HEK293 (cell line): ENCODE results near the gene PRRT3.
"Not testable (repeated sequence)": the region's sequence is repeated elsewhere in the genome, so short reads cannot be mapped to it uniquely, and the experiment has no call there.

ENCODE experiments used
- CTCF ChIA-PET: fragments of 350-600 bp; formaldehyde crosslinking; extraction: SDS; loops from one replicate; lab custom pipeline; 2021; ENCODE audit warnings: antibody characterized with exemption; lab: Yijun Ruan, JAX
- POLR2A ChIA-PET: fragments of 300-600 bp; formaldehyde crosslinking; extraction: SDS; loops from one replicate; lab custom pipeline; 2020; ENCODE audit warnings: antibody characterized with exemption, inconsistent platforms; lab: Yijun Ruan, JAX
- H3K27ac ChIP-seq: fragments of 200-500 bp; sonication (Bioruptor generic); 2 replicates; pipeline ENCODE4 v1.5.1; 2014; ENCODE audit warnings: low read depth, low read length, control low read depth, inconsistent platforms; ENCODE audit errors: extremely low read depth
- H3K36me3 ChIP-seq, 2 experiments: fragments of 200-500 bp in 1 of 2; sonication (Bioruptor generic) in 1 of 2; 1 replicate in 1 of 2; 2 replicates in 1 of 2; pipeline ENCODE4 v1.5.1; 2014 to 2017; ENCODE audit warnings: inconsistent platforms in 2 of 2, low read length in 2 of 2; ENCODE audit not compliant: control insufficient read depth in 2 of 2, insufficient read depth in 1 of 2
- H3K4me1 ChIP-seq: fragments of 200-500 bp; sonication (Bioruptor generic); 2 replicates; pipeline ENCODE4 v1.5.1; 2014; ENCODE audit warnings: mild to moderate bottlenecking, low read length, inconsistent platforms; ENCODE audit not compliant: control insufficient read depth, insufficient read depth
- H3K4me3 ChIP-seq: 2 replicates; pipeline ENCODE4 v1.5.1; 2011; ENCODE audit warnings: low read depth, mild to moderate bottlenecking, control low read depth, low read length, moderate library complexity
- H3K9me3 ChIP-seq: fragments of 200-500 bp; sonication (Bioruptor generic); 2 replicates; pipeline ENCODE4 v1.5.1; 2014; ENCODE audit warnings: low read depth, low read length, inconsistent platforms; ENCODE audit not compliant: control insufficient read depth, insufficient read depth
- AEBP2 ChIP-seq: fragments of 450-650 bp; formaldehyde crosslinking; IDR thresholded peaks from 2 replicates; pipeline ENCODE4 v1.5.1; 2016; ENCODE audit warnings: missing biosample characterization, missing genetic modification characterization, borderline replicate concordance
- ELK4 ChIP-seq: IDR thresholded peaks from 2 replicates; pipeline ENCODE4 v1.6.1; 2011; ENCODE audit warnings: mild to moderate bottlenecking, low read depth, low read length, borderline replicate concordance
- MYNN ChIP-seq: fragments of 450-650 bp; formaldehyde crosslinking; IDR thresholded peaks from 2 replicates; pipeline ENCODE4 v1.5.1; 2016; ENCODE audit warnings: missing biosample characterization, missing genetic modification characterization, borderline replicate concordance
- MZF1 ChIP-seq: fragments of 450-650 bp; formaldehyde crosslinking; IDR thresholded peaks from 2 replicates; pipeline ENCODE4 v1.5.1; 2017; ENCODE audit warnings: missing biosample characterization, missing genetic modification characterization, borderline replicate concordance
- REPIN1 ChIP-seq: fragments of 450-650 bp; formaldehyde crosslinking; IDR thresholded peaks from 2 replicates; pipeline ENCODE4 v1.5.1; 2017; ENCODE audit warnings: missing biosample characterization, missing genetic modification characterization, low read depth
- SP3 ChIP-seq: fragments of 450-650 bp; formaldehyde crosslinking; IDR thresholded peaks from 2 replicates; pipeline ENCODE4 v1.5.1; 2016; ENCODE audit warnings: missing biosample characterization, missing genetic modification characterization
- TCF7L2 ChIP-seq: IDR thresholded peaks from 2 replicates; pipeline ENCODE4 v1.6.1; 2011; ENCODE audit warnings: low read depth, mild to moderate bottlenecking, inconsistent platforms, low read length, moderate library complexity, borderline replicate concordance
- WT1 ChIP-seq: fragments of 450-650 bp; formaldehyde crosslinking; IDR thresholded peaks from 2 replicates; pipeline ENCODE4 v1.5.1; 2016; ENCODE audit warnings: missing biosample characterization, missing genetic modification characterization
- ZNF169 ChIP-seq: fragments of 450-650 bp; formaldehyde crosslinking; IDR thresholded peaks from 2 replicates; pipeline ENCODE4 v1.5.1; 2016; ENCODE audit warnings: missing biosample characterization, missing genetic modification characterization
- ZNF18 ChIP-seq: fragments of 450-650 bp; formaldehyde crosslinking; IDR thresholded peaks from 2 replicates; pipeline ENCODE4 v1.5.1; 2016; ENCODE audit warnings: missing biosample characterization, missing genetic modification characterization
- ZNF248 ChIP-seq: fragments of 450-650 bp; formaldehyde crosslinking; IDR thresholded peaks from 2 replicates; pipeline ENCODE4 v1.5.1; 2017; ENCODE audit warnings: missing biosample characterization, missing genetic modification characterization
- ZNF292 ChIP-seq: fragments of 450-650 bp; formaldehyde crosslinking; IDR thresholded peaks from 2 replicates; pipeline ENCODE4 v1.5.1; 2016; ENCODE audit warnings: low read depth, missing biosample characterization, missing genetic modification characterization, borderline replicate concordance
- ZNF341 ChIP-seq: fragments of 450-650 bp; formaldehyde crosslinking; IDR thresholded peaks from 2 replicates; pipeline ENCODE4; 2016; ENCODE audit warnings: low read depth, missing biosample characterization, missing genetic modification characterization
- ZNF366 ChIP-seq: fragments of 450-650 bp; formaldehyde crosslinking; conservative IDR thresholded peaks from 2 replicates; pipeline ENCODE4 v1.5.1; 2016; ENCODE audit warnings: missing biosample characterization, missing genetic modification characterization
- ZNF391 ChIP-seq: fragments of 450-650 bp; formaldehyde crosslinking; IDR thresholded peaks from 2 replicates; pipeline ENCODE4 v1.5.1; 2016; ENCODE audit warnings: low read depth, missing biosample characterization, missing genetic modification characterization, borderline replicate concordance
- ZNF544 ChIP-seq: fragments of 450-650 bp; formaldehyde crosslinking; IDR thresholded peaks from 2 replicates; pipeline ENCODE4 v1.5.0; 2017; ENCODE audit warnings: missing biosample characterization, missing genetic modification characterization
- ZNF555 ChIP-seq: fragments of 450-650 bp; formaldehyde crosslinking; conservative IDR thresholded peaks from 2 replicates; pipeline ENCODE4 v1.5.1; 2017; ENCODE audit warnings: missing biosample characterization, mild to moderate bottlenecking, missing genetic modification characterization, inconsistent platforms
- ZNF596 ChIP-seq: fragments of 450-650 bp; IDR thresholded peaks from 2 replicates; pipeline ENCODE4 v1.5.0; 2018; ENCODE audit warnings: missing biosample characterization, mild to moderate bottlenecking, missing genetic modification characterization, moderate library complexity
- ZNF629 ChIP-seq: fragments of 450-650 bp; formaldehyde crosslinking; IDR thresholded peaks from 2 replicates; pipeline ENCODE4 v1.5.1; 2017; ENCODE audit warnings: missing biosample characterization, missing genetic modification characterization
- ZNF76 ChIP-seq: fragments of 450-650 bp; formaldehyde crosslinking; IDR thresholded peaks from 2 replicates; pipeline ENCODE4; 2016; ENCODE audit warnings: low read depth, missing biosample characterization, missing genetic modification characterization, borderline replicate concordance
- ZSCAN5A ChIP-seq: fragments of 450-650 bp; formaldehyde crosslinking; IDR thresholded peaks from 2 replicates; pipeline ENCODE4 v1.5.1; 2016; ENCODE audit warnings: missing biosample characterization, missing genetic modification characterization

Gene PRRT3

GRCh38 chr3:9897408-9898372, 54.5 kb downstream of the PRRT3 start (continued):
- no peak for TF ChIP-seq ZNF18 (tag by site-specific recombination)
- no peak for TF ChIP-seq ZNF248 (tag by site-specific recombination)
- TF ChIP-seq AEBP2 (tag by site-specific recombination): no peak
- no peak for TF ChIP-seq ZNF544
- no peak for TF ChIP-seq SP3
- TF ChIP-seq ZNF596: no peak
- no peak for TF ChIP-seq ZSCAN5A (tag by site-specific recombination)
- 0 out of 2 replicates have a peak, but pooled peaks have one; percentile 24 for TF ChIP-seq ZNF366
- TF ChIP-seq ZNF391 (tag by site-specific recombination): no peak
- no peak for TF ChIP-seq TCF7L2
- TF ChIP-seq ZNF169: no peak
- TF ChIP-seq WT1 (tag by site-specific recombination): no peak
- TF ChIP-seq ELK4: no peak
- TF ChIP-seq REPIN1 (tag by site-specific recombination): no peak
- no peak for TF ChIP-seq ZNF76
- no peak for TF ChIP-seq ZNF292 (tag by site-specific recombination)
- no peak for TF ChIP-seq MYNN (tag by site-specific recombination)
- no peak for TF ChIP-seq MZF1
- peak; percentile 13; the same call in 1 of the 2 replicates for TF ChIP-seq ZNF341 (tag by site-specific recombination)
- TF ChIP-seq ZNF629 (tag by site-specific recombination): no peak
- TF ChIP-seq ZNF555: no peak
- TF ChIP-seq, all 188 proteins: peak for 5

DNA sequence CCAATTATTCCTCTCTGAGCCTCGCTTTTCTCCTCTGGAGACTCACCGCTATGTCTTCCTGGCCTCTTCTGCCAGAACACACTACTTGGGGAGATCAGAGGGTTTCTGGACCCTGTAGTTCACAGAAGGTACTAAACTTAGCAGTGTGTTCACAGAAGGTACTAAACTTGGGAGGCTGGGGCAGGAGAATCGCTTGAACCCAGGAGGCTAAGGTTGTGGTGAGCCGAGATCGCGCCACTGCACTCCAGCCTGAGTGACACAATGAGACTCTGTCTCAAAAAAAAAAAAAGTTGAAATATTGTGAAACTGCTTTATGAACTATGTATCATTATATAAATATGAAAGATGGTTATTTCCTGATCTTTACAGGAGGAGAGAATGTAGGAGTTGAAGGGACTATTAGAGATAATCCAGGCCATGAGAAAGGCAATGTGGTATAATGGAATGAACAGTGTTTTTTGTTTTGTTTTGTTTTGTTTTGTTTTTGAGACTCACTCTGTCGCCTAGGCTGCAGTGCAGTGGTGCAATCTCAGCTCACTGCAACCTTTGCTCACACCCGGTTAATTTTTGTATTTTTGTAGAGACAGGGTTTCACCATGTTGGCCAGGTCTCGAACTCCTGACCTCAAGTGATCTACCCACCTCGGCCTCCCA, 55.3 kb downstream of the PRRT3 start:
- POLR2A ChIA-PET: interaction anchor here (0.6 to 1.1 kb wide), 3 partner anchors 16 to 37 kb away, joined by 3 to 4 read pairs (median 4); partner anchors contain the start of gene CRELD1
- H3K4me3 ChIP-seq, H3K4me1 ChIP-seq, H3K9me3 ChIP-seq, CTCF ChIA-PET, H3K27ac ChIP-seq: not testable (repeated sequence)
- peaks cover 5 to 21% of the 10 kb centered on the region in 2 experiments for H3K36me3 ChIP-seq
